Prostate gland (tissue), 2 donors: ENCODE measurements around the gene CA5A. TPM values are rescaled to one million over a fixed set of nuclear protein-coding genes. Genes with fewer than 3 reads are reported as not detected.
"Not testable (repeated sequence)": the region's sequence is repeated elsewhere in the genome, so short reads cannot be mapped to it uniquely, and the experiment has no call there.

Experiments used
- DNase-seq: peaks from one replicate; pipeline ENCODE4 v3.0.0-alpha.2; 2019; ENCODE audit warnings: low spot score
- H3K27ac ChIP-seq, 2 donors: fragments of 200-600 bp; sonication (generic); 2 replicates each; pipeline ENCODE4 v1.5.1; 2017 to 2019
- H3K27me3 ChIP-seq: fragments of 200-600 bp; sonication (generic); replicated peaks from 2 replicates; pipeline ENCODE4 v1.5.1; 2019; ENCODE audit not compliant: insufficient read depth
- H3K36me3 ChIP-seq, 2 donors: fragments of 200-600 bp; sonication (generic); 1 replicate in 1 of 2; 2 replicates in 1 of 2; pipeline versions ENCODE4 v1.5.1 to v1.8.1; 2017 to 2019
- H3K4me1 ChIP-seq: fragments of 200-600 bp; sonication (generic); replicated peaks from 2 replicates; pipeline ENCODE4 v1.5.1; 2019
- H3K4me3 ChIP-seq, 2 donors: fragments of 200-600 bp; sonication (generic); 2 replicates each; pipeline ENCODE4 v1.5.1; 2017 to 2019
- H3K9me3 ChIP-seq: fragments of 200-600 bp; sonication (generic); 2 replicates; pipeline ENCODE4 v1.5.1; 2017
- CTCF ChIP-seq, 4 experiments: fragments of 200-600 bp in 2 of 4; fragments of 450-650 bp in 2 of 4; sonication (generic) in 2 of 4; IDR thresholded peaks; 1 replicate in 3 of 4; 2 replicates in 1 of 4; pipeline ENCODE4 v1.5.1; 2016 to 2019; ENCODE audit warnings: antibody characterized with exemption in 4 of 4, mild to moderate bottlenecking in 2 of 4, moderate library complexity in 2 of 4
- POLR2A ChIP-seq: fragments of 450-650 bp; IDR thresholded peaks from one replicate; pipeline ENCODE4 v1.6.1; 2016; ENCODE audit warnings: antibody characterized with exemption, mild to moderate bottlenecking
- POLR2AphosphoS5 ChIP-seq: sonication (generic); formaldehyde crosslinking; IDR thresholded peaks from one replicate; pipeline ENCODE4 v1.6.1; 2017; ENCODE audit warnings: antibody characterized with exemption
- WGBS: methylation state at CpG from one replicate; pipeline ENCODE4 v1.1.5; 2018; 5-methylcytosine and 5-hydroxymethylcytosine counted together
- intact Hi-C: fragments of 100-400 bp; cut with DNase I; formaldehyde crosslinking; loops from one replicate; pipeline ENCODE4 v1.14.2; 2022
- total RNA-seq, 2 donors: library from RNA; depleted of rRNA; stranded (reverse); fragments of >200 nt; gene quantifications; one replicate each; pipeline ENCODE4 v1.1.0, GENCODE V29; 2016

Gene CA5A
- total RNA-seq, 2 donors from 2014 or later, result not detected

- Histone ChIP-seq H3K4me3 (no peak overlapping the region), H3K27me3 (no peaks in the 10 kb centered on the region), H3K36me3 (no peaks in the 10 kb centered on the region), H3K27ac (no peak overlapping the region), H3K4me1 (no peaks in the 10 kb centered on the region), H3K9me3 (no peaks in the 10 kb centered on the region)
- intact Hi-C loops, result no loop called here
- 75% methylated on average over 20 of the region's 20 CpGs for WGBS
- TF ChIP-seq POLR2AphosphoS5, result no peak
- no peak for TF ChIP-seq CTCF (IDR thresholded peaks at IDR 0.05)
- TF ChIP-seq POLR2A, result no peak
- no peak for DNase-seq
These were observed 38.5 kb downstream of the CA5A start for GRCh38 chr16:87897521-87898505.

GRCh38 chr16:87896924-87897520 lies 39.3 kb downstream of the CA5A start:
- WGBS, result 78% methylated on average over 15 of the region's 16 CpGs
- intact Hi-C loops, H3K27me3 ChIP-seq, DNase-seq, H3K9me3 ChIP-seq, H3K36me3 ChIP-seq, H3K4me1 ChIP-seq, H3K4me3 ChIP-seq, H3K27ac ChIP-seq: not testable (repeated sequence)

- WGBS, result 85% methylated on average over 17 of the region's 17 CpGs
These were observed 40.0 kb downstream of the CA5A start for GRCh38 chr16:87896176-87896890.

GRCh38 chr16:87895641-87896141 lies 40.6 kb downstream of the CA5A start:
- Histone ChIP-seq H3K4me3 (no peak overlapping the region), H3K4me1 (no peaks in the 10 kb centered on the region), H3K27me3 (no peaks in the 10 kb centered on the region), H3K27ac (no peak overlapping the region), H3K9me3 (no peaks in the 10 kb centered on the region), H3K36me3 (no peaks in the 10 kb centered on the region)
- TF ChIP-seq POLR2AphosphoS5, result no peak
- no peak for TF ChIP-seq CTCF (IDR thresholded peaks at IDR 0.05)
- TF ChIP-seq POLR2A, result no peak
- WGBS, result 88% methylated on average over 10 of the region's 10 CpGs
- intact Hi-C loops, result no loop called here
- DNase-seq, result no peak

More at GRCh38 chr16:87896176-87896890, 40.0 kb downstream of the CA5A start:
- H3K9me3 ChIP-seq, DNase-seq, H3K4me3 ChIP-seq, H3K4me1 ChIP-seq, H3K36me3 ChIP-seq, intact Hi-C loops, H3K27ac ChIP-seq, H3K27me3 ChIP-seq: not testable (repeated sequence)

- intact Hi-C loops, H3K27ac ChIP-seq: not testable (repeated sequence)
These were observed 42.3 kb downstream of the CA5A start for GRCh38 chr16:87894005-87894404.

GRCh38 chr16:87891764-87892163 lies 44.6 kb downstream of the CA5A start:
- no peaks in the 10 kb centered on the region for H3K9me3 ChIP-seq
- 95% methylated on average over 21 of the region's 21 CpGs for WGBS
- no peak overlapping the region for H3K27ac ChIP-seq
- intact Hi-C loops, result no loop called here
- H3K4me1 ChIP-seq, result no peaks in the 10 kb centered on the region
- TF ChIP-seq CTCF (IDR thresholded peaks at IDR 0.05), result no peak
- TF ChIP-seq POLR2A, result no peak
- no peak for TF ChIP-seq POLR2AphosphoS5
- DNase-seq, result no peak
- no peak overlapping the region for H3K4me3 ChIP-seq
- H3K36me3 ChIP-seq, result no peaks in the 10 kb centered on the region
- no peaks in the 10 kb centered on the region for H3K27me3 ChIP-seq

More at GRCh38 chr16:87894005-87894404, 42.3 kb downstream of the CA5A start:
- not testable (repeated sequence) for H3K4me1 ChIP-seq, H3K36me3 ChIP-seq, H3K4me3 ChIP-seq, H3K27me3 ChIP-seq, H3K9me3 ChIP-seq, DNase-seq
- 49% methylated on average over 4 of the region's 4 CpGs for WGBS

- H3K27ac ChIP-seq, DNase-seq, H3K27me3 ChIP-seq, H3K36me3 ChIP-seq, H3K4me1 ChIP-seq, H3K4me3 ChIP-seq, intact Hi-C loops, H3K9me3 ChIP-seq: not testable (repeated sequence)
- 92% methylated on average over 10 of the region's 10 CpGs for WGBS
These were observed 46.6 kb downstream of the CA5A start for GRCh38 chr16:87889762-87890161.

GRCh38 chr16:87888346-87888745 lies 48.0 kb downstream of the CA5A start:
- DNase-seq, H3K4me1 ChIP-seq, H3K4me3 ChIP-seq, H3K36me3 ChIP-seq, H3K27ac ChIP-seq, intact Hi-C loops, H3K27me3 ChIP-seq, H3K9me3 ChIP-seq: not testable (repeated sequence)
- WGBS, result 96% methylated on average over 7 of the region's 7 CpGs
